ENCODE results near the gene CACNA1B. TPM values are rescaled to one million over a fixed set of nuclear protein-coding genes. Genes with fewer than 3 reads are reported as not detected.

The CACNA1B gene
- total and polyA plus RNA-seq, 9 donors = 0.01 to 3.8 (median 0.16) TPM; not detected in 1

DNA sequence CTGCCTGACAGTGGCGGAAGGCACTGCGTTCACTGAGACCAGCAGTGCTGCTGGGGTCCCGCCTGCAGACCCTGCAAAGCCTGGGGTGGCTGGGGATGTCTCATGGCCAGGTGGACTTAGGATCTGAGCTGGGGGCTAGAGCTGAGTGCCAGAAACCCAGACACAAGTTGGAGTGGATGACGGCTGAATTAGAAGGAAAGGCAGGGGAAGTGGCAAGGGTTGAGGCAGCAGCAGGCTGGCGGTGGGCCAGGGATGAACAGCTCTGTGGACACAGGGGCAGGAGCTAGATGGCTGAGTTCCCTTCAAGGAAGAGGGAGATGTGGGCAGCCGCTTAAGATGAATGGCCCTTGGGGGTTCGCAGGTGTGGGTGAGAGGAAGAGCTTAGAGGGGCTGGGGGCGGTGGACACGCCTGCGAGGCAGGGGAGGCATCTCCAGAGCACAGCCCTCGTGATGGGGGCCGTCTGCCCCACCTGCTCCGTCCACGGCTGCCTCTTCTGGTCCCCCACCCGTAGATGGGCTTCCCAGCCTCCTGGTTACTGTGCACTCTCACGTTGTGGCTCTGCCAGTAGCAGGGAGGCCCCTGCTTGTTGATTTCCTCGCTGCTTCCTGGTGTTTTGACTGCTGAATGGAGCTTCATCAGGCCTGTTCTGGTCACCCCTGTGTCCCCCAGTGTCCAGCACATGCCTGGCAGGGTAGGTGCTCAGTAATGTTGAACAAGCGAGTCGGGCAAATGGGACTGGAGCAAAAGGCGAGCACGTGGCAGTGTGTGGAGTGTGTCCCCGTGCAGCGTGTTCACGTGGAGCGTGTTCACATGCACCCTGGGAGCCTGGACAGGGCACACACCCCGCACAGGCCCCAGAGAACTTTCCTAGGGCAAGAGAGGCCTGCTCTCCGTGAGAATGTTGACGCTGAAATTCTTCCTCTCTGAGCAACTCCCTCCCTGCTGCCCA lies 168.2 kb downstream of the CACNA1B start:
- DNase-seq = peak in 2 of 5 donors; percentile 5 to 35
- no peaks in the 10 kb centered on the region for H3K36me3 ChIP-seq
- H3K27ac ChIP-seq = no peak overlapping the region
- no peaks in the 10 kb centered on the region for H3K27me3 ChIP-seq
- intact Hi-C loops (cut with DNase I) = no loop called here
- no peak overlapping the region for H3K4me3 ChIP-seq
- H3K9me3 ChIP-seq = no peaks in the 10 kb centered on the region
- no peak for TF ChIP-seq CTCF (IDR thresholded peaks at IDR 0.05)
- no peak for TF ChIP-seq POLR2A (IDR thresholded peaks at IDR 0.05)
- no peak for TF ChIP-seq EP300 (IDR thresholded peaks at IDR 0.05)
- H3K4me1 ChIP-seq (ENCODE audit: insufficient read depth) = no peaks in the 10 kb centered on the region
- WGBS, 3 donors = 73 to 80% (median 75%) methylated on average over 28 of the region's 28 CpGs

- H3K27me3 ChIP-seq = no peaks in the 10 kb centered on the region
- no peaks in the 10 kb centered on the region for H3K36me3 ChIP-seq
- no peak overlapping the region for H3K4me3 ChIP-seq
- DNase-seq = peak in 2 of 5 donors; percentile 3 to 19
- H3K9me3 ChIP-seq = no peaks in the 10 kb centered on the region
- intact Hi-C loops (cut with DNase I) = no loop called here
- no peak overlapping the region for H3K27ac ChIP-seq
- no peaks in the 10 kb centered on the region for H3K4me1 ChIP-seq (ENCODE audit: insufficient read depth)
- 81 to 89% (median 87%) methylated on average over 22 to 29 of the region's 29 CpGs for WGBS, 3 donors
- TF ChIP-seq CTCF (IDR thresholded peaks at IDR 0.05) (no peak), EP300 (IDR thresholded peaks at IDR 0.05) (no peak), POLR2A (IDR thresholded peaks at IDR 0.05) (no peak)
These were observed 169.2 kb downstream of the CACNA1B start for GRCh38 chr9:138046641-138047301.

DNA sequence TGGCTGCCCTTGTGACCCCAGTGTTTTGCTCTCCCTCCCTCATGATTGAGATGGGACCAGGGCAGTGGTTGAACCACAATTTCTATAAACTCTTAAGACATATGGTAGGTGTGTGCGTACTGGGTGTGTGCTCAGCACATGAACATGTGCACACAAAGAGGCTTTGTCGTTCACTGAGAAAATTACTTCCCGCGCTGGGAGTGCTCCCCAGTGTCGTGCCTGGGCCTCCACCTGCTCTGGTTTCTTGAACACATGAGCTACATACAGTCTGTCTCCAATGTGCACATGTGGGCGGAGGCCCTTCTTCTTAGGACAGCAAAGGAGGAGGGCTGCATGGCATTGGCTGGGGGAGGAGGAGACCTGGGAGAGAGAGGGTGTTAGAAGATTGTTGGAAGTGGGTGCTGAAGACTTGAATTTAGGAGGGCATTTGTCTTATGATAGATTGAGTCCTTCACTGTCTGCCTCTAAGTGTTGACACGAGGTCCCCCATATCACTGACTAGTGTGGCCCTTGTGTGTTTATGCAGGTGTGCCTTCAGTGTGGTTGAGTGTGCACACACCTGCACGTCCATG lies 170.0 kb downstream of the CACNA1B start:
- 81 to 86% (median 84%) methylated on average over 8 of the region's 8 CpGs for WGBS, 3 donors
- intact Hi-C loops (cut with DNase I) = no loop called here
- Histone ChIP-seq H3K4me1 (ENCODE audit: insufficient read depth) (no peaks in the 10 kb centered on the region), H3K27ac (no peak overlapping the region), H3K9me3 (no peaks in the 10 kb centered on the region), H3K27me3 (no peaks in the 10 kb centered on the region), H3K36me3 (no peaks in the 10 kb centered on the region), H3K4me3 (no peak overlapping the region)
- no peak for TF ChIP-seq CTCF (IDR thresholded peaks at IDR 0.05)
- TF ChIP-seq EP300 (IDR thresholded peaks at IDR 0.05) = no peak
- TF ChIP-seq POLR2A (IDR thresholded peaks at IDR 0.05) = no peak
- peak in 1 of 5 donors; percentile 5 for DNase-seq

DNA sequence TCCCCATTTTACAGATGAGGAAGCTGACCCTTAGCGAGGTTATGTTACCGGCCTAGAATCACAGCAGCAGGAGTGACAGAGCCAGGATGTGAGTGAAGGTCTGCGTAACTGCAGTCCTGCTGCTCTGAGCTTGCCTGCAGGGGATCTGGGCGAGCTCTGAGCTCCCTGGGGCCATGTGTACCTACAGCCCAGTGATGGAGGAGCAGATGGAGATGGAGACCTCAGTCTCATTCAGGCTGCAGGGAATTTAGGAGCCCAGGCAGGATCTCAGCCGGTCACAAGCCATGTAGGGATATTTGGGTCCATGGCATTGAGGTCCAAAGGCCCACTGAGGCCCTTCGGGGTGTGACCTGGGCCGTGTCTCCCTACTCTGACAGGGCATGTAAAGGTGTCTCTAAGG lies 170.6 kb downstream of the CACNA1B start:
- DNase-seq = peak in 2 of 5 donors; percentile 2 to 3
- H3K27me3 ChIP-seq = no peaks in the 10 kb centered on the region
- no peaks in the 10 kb centered on the region for H3K9me3 ChIP-seq
- no peak overlapping the region for H3K27ac ChIP-seq
- no peaks in the 10 kb centered on the region for H3K36me3 ChIP-seq
- no peak overlapping the region for H3K4me3 ChIP-seq
- WGBS, 3 donors = 91 to 92% (median 92%) methylated on average over 5 to 7 of the region's 7 CpGs
- no peaks in the 10 kb centered on the region for H3K4me1 ChIP-seq (ENCODE audit: insufficient read depth)
- no peak for TF ChIP-seq EP300 (IDR thresholded peaks at IDR 0.05)
- no peak for TF ChIP-seq POLR2A (IDR thresholded peaks at IDR 0.05)
- TF ChIP-seq CTCF (IDR thresholded peaks at IDR 0.05) = no peak
- intact Hi-C loops (cut with DNase I) = no loop called here
